NK-92 (cell line): ENCODE results near the gene PKP4.
"Not testable (repeated sequence)": the region's sequence is repeated elsewhere in the genome, so short reads cannot be mapped to it uniquely, and the experiment has no call there.

Source experiments
- DNase-seq: peaks from one replicate; lab custom pipeline; 2025; ENCODE audit not compliant: unreplicated experiment; lab: John Stamatoyannopoulos, UW

Gene PKP4

DNA sequence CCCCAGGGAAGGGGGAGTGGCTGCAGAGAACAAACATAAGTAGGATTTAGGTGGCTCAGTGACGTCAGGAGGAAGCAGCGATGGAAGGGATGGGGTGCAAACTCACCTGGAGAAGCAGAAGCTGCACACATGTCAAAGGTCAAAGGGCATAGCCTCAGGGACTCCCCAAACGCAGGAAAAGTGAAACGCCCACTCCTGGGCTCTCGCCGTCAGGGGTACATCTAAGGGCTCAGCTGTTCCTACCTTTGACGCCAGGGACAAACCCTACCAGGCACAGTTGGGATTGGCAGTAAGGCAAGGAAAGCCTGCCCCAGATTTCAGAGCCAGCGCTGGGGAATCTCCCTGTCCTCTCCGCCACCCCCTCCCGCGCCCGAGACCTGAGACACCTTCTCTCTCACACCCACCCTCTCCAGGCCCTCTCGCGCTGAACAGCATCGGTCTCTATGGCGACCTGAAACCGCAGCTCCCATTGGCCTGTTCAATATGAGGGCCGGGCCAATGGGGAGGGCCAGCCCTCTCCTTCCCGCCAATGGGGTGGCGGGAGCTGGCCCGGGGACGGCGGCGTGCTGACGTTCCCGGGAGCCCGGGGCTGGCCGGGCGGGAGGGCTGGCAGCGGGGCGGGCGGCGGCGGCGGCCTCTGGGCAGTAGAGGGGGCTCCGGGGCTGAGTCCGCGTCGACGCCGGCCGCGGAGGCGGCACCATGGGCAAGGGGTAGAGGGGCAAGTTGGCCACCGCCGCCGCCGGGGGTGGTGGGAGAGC lies at the start of gene PKP4, which contains the start of gene CCDC148:
Gene PKP4 (plus strand): TSS at position 644 of the 758 bp plus-strand sequence. CDS start 76,233 bp downstream, outside the sequence.
Gene CCDC148 (minus strand): TSS at position 445 of the 758 bp plus-strand sequence. CDS start 314 bp downstream, at position 131.
- DNase-seq, result peak; percentile 55

DNA sequence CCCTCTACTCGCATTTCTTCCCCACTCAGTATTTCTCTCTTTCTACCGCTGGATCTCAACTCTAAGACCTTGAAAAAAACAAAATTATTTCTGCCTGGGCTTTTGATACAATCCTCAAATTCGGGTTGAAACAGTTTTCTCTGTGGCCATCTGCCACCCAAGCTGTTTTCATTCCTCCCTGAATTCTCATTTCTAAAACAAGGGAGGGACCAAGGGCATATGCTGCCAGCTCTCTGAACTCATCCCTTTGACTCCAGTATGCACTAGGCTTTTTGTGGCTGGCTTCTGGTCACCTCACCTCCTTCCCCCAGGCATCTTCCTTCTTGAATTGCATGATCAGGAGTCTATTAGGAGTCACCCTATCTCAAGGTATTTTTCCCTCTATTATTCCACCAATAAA lies 49.7 kb upstream of the PKP4 start:
- DNase-seq, result no peak

DNA sequence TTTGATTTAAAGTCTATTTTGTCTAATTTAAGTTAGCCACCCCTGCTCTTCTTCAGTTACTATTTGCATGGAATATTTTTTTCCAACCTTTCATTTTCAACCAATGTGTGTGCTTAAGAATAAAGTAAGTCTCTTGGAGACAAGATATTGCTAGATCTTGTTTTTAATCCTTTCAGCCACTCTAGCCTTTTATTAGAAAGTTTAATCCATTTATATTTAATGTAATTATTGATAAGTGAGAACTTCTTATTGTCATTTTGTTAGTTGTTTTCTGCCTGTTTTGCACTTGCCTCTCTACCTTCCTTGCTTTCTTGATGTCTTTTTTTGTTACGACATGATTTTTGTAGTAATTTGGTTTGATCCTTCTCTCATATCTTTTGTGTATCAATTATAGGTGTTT lies 46.6 kb upstream of the PKP4 start:
- DNase-seq, result no peak

GRCh38 chr2:158411748-158412147 lies 45.0 kb upstream of the PKP4 start:
- no peak for DNase-seq

DNA sequence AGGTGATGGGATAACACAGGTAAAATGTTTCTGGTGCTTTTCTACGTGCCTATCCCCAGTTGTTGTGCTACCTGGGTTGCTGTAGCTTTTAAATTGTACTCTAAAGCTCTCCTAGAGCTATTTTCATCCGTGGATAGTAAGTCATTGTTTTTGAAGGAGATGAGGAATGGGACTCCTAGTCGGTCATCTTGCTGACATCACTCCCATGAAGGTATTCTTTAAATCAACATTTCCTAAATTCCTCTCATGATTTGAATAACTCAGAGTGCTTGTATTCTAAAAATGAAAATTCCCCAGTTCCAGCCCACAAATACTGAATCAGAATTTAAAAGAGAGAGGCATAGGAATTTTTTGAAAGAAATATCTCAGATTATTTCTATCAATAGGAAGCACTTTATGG lies 44.5 kb upstream of the PKP4 start:
- DNase-seq, result no peak

- no peak for DNase-seq
Observed at GRCh38 chr2:158413581-158413980, 43.2 kb upstream of the PKP4 start.

GRCh38 chr2:158414538-158414937 lies 42.2 kb upstream of the PKP4 start:
- DNase-seq, result no peak

GRCh38 chr2:158432117-158432516 lies 24.6 kb upstream of the PKP4 start:
- no peak for DNase-seq

DNA sequence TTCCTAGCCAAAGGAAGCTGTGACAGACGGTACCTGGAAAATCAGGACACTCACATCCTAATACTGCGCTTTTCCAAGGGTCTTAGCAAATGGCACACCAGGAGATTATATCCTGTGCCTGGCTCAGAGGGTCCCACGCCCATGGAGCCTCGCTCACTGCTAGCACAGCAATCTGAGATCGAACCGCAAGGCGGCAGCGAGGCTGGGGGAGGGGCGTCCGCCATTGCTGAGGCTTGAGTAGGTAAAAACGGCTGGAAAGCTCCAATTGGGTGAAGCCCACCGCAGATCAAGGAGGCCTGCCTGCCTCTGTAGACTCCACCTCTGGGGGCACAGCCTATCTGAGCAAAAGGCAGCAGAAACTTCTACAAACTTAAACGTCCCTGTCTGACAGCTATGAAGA lies 23.0 kb upstream of the PKP4 start:
- DNase-seq, result not testable (repeated sequence)

DNA sequence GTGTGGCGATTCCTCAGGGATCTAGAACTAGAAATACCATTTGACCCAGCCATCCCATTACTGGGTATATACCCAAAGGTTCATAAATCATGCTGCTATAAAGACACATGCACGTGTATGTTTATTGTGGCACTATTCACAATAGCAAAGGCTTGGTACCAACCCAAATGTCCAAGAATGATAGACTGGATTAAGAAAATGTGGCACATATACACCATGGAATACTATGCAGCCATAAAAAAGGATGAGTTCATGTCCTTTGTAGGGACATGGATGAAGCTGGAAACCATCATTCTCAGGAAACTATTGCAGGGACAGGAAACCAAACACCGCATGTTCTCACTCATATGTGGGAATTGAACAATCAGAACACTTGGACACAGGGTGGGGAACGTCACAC lies 17.7 kb upstream of the PKP4 start:
- DNase-seq, result not testable (repeated sequence)

- no peak for DNase-seq
Observed at GRCh38 chr2:158443606-158444005, 13.1 kb upstream of the PKP4 start.

- DNase-seq, result no peak
Observed at GRCh38 chr2:158457092-158457825, 507 bp downstream of the PKP4 start.

DNA sequence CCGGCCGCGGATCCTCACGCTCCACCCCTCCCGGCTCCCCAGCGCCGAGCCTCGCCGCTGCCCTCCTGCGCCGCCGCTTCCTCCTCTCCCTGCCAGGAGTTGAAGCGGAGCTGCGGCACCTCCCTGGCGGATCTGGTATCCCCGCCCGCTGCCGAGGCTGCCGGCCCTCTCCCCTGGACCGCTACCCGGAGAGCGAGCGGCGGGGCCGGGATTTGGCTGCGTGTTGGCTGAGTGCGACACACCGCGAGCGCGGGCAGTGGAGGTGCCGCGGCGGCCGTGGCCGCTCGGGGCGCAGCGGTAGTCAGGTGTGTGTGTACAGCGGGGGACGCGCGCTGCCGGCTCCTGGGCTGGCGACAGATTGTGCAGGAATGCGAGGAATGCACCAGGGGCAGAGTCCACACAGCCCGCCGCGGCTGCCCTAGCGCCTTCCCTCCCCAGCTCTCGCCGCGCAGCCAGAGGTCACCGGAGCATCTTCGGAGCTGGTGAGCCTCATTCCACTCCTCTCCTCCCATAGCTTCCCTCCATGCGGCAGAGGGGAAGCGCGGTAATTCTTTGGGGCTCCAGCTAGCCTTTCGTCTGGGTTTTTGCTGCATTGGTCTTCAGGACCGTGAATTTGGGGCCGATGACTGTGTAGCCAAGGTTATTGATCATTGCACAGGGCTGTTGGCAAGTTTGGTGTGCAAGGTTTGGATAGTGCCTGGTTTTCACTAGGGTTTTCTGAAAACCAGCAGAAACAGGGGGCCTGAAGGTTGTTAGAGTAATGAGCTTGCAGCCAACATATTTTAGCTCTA lies 1.3 kb downstream of the PKP4 start:
- DNase-seq, result no peak

DNA sequence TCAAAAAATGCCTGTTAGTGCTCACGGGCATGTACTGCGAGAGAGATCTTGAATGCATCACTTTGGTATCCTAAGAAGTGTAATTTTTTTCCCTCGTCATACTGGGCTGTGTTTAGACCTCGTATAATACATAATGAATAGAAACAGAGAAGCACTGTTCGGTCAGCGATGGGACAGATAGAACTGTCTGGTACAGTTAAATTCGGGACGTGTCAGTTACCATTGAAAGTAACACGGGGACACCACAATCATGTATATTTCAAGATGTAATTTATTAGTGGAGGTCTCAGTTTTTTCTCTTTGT lies 1.8 kb downstream of the PKP4 start:
- DNase-seq, result no peak

DNA sequence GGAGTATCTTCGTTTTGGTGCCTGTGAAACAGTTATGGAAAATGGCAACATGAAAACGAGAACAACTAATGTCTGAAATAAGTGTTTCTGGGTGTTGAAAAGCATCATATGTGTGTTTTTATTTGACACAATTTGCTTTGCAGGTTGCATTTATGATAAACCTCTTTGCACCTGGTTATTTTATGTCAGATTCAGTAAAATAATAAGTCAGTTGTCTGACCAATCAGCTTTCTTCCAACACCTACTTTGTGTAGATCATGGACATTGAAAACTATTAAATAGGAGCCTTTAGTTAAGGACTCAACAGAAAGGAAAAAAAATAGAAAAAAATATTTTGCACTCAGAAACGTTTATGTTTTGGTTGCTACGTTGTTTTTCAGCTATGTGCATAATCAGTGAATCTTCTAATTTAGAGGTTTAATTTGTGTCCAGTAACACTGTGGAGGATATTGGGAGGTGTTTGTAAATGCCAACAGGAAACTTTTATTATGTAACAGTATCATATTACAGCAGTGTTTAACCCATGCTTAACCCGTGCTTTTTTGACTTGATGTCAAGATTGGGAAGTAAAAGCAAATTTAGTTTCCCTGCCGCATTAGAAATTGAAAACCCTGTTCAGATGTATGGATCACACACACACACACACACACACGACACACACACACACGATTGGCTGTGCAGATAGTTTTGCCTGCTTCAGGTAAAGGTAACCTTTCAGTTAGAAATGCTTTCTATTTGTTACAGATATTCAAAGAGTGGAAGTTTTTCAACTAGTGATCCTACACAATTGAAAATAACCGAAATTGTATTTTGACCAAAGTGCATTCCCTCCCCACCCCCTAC lies 2.6 kb downstream of the PKP4 start:
- DNase-seq, result no peak

DNA sequence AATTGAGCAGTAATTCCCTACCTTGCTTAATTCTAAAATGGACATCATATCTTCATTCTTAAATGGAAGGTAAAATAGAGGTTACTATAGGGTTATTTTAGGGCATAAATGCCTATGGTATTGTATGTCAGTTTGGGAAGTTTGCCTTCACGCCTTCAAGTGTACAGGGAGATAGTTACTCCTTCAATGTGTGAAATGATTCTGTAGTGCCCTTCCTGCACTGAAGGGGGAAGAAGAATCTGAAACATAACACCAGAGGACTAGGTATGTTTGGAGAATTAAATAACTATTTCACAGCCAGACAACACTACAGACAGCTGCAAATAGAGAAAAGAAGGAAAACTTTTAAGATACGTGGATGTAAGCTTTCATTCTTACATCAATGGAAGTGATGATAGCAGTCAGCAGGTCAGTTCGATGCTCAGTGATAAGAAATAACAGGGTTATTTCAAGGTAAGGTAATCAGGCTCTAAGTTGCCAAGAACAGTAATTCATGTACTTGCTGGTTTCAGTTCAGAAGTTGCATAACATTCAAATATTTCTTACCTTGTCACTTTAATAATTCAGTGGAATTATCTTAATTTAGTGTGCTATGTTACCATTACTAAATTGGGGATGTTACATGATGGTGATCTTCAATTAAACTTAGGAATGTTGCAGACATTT lies 4.0 kb downstream of the PKP4 start:
- DNase-seq, result no peak

GRCh38 chr2:158463496-158464095 lies 6.8 kb downstream of the PKP4 start:
- no peak for DNase-seq

- no peak for DNase-seq
Observed at GRCh38 chr2:158464426-158465281, 7.9 kb downstream of the PKP4 start.

DNA sequence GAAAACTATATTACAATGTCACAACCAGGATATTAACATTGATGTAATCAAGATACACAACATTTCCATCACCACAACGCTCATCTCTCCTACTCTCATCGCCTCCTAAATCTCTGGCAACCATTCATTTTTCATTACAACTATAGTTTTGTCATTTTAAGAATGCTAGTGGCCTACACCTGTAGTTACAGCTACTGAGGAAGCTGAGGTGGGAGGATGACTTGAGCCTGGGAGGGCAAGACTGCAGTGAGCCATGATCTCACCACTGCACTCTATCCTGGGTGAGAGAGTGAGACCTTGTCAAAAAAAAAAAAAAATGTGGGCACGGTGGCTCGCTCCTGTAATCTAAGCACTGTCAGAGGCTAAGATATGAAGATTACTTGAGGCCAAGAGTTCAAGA lies 10.5 kb downstream of the PKP4 start:
- DNase-seq, result no peak
